ENCODE results near the gene ZCCHC14.
"Not testable (repeated sequence)": the region's sequence is repeated elsewhere in the genome, so short reads cannot be mapped to it uniquely, and the experiment has no call there.

ZCCHC14 gene

GRCh38 chr16:87486713-87487247 lies 6.0 kb downstream of the ZCCHC14 start:
- Histone ChIP-seq H3K18ac (ENCODE audit: low read length) (no peak overlapping the region), H3K27ac (ENCODE audit: low read depth, low read length) (no peak overlapping the region), H4K91ac (ENCODE audit: low read depth, low read length) (no peak overlapping the region), H3K79me2 (ENCODE audit: control insufficient read depth, insufficient read depth, low read length, poor library complexity) (peaks cover 1% of the 10 kb centered on the region), H3K4me3 (ENCODE audit: low read depth, low read length) (no peak overlapping the region), H4K12ac (ENCODE audit: low read depth, low read length) (no peak overlapping the region), H2AFZ (ENCODE audit: insufficient read depth, low read length, poor library complexity) (no peak overlapping the region), H3K36me3 (ENCODE audit: control insufficient read depth in 1 of 2, insufficient read depth in 2 of 2, low read length in 2 of 2) (peaks cover 3 to 6% of the 10 kb centered on the region in 2 experiments), H3K9me3 (ENCODE audit: insufficient read depth, low read depth, low read length) (peaks cover 2% of the 10 kb centered on the region), H3K4me1 (ENCODE audit: control insufficient read depth in 1 of 2, insufficient read depth in 2 of 2, low read length in 2 of 2) (peaks cover 8 to 17% of the 10 kb centered on the region in 2 experiments), H2AK5ac (ENCODE audit: low read length) (no peak overlapping the region), H4K8ac (ENCODE audit: low read depth, low read length) (no peak overlapping the region), H3K9ac (ENCODE audit: low read length) (no peak overlapping the region), H2BK12ac (ENCODE audit: low read length) (no peak overlapping the region), H3K4ac (ENCODE audit: low read depth, low read length) (peak overlapping the region; percentile 6), H3K4me2 (ENCODE audit: low read length) (no peak overlapping the region), H3K23ac (ENCODE audit: low read length) (no peak overlapping the region), H3K79me1 (ENCODE audit: low read length) (no peaks in the 10 kb centered on the region), H3K14ac (ENCODE audit: low read length) (no peak overlapping the region), H3K27me3 (ENCODE audit: insufficient read depth, low read length) (no peaks in the 10 kb centered on the region), H2BK120ac (ENCODE audit: insufficient read depth, low read length, poor library complexity) (no peak overlapping the region), H2BK5ac (ENCODE audit: low read depth, low read length, poor library complexity) (no peak overlapping the region)
- no peak for DNase-seq
- WGBS (ENCODE audit: extremely low coverage, insufficient coverage, insufficient read length), result no CpG with 5 or more reads among the region's 5 CpGs

GRCh38 chr16:87486282-87486681 lies 6.5 kb downstream of the ZCCHC14 start:
- Histone ChIP-seq H2BK5ac (ENCODE audit: low read depth, low read length, poor library complexity) (no peak overlapping the region), H3K18ac (ENCODE audit: low read length) (no peak overlapping the region), H2AFZ (ENCODE audit: insufficient read depth, low read length, poor library complexity) (no peak overlapping the region), H4K91ac (ENCODE audit: low read depth, low read length) (no peak overlapping the region), H3K9me3 (ENCODE audit: insufficient read depth, low read depth, low read length) (peaks cover under 1% of the 10 kb centered on the region), H3K14ac (ENCODE audit: low read length) (no peak overlapping the region), H2AK5ac (ENCODE audit: low read length) (no peak overlapping the region), H3K4me3 (ENCODE audit: low read depth, low read length) (no peak overlapping the region), H3K79me2 (ENCODE audit: control insufficient read depth, insufficient read depth, low read length, poor library complexity) (no peaks in the 10 kb centered on the region), H3K4me2 (ENCODE audit: low read length) (no peak overlapping the region), H3K23ac (ENCODE audit: low read length) (no peak overlapping the region), H3K36me3 (ENCODE audit: control insufficient read depth in 1 of 2, insufficient read depth in 2 of 2, low read length in 2 of 2) (peaks cover 3 to 6% of the 10 kb centered on the region in 2 experiments), H3K4ac (ENCODE audit: low read depth, low read length) (no peak overlapping the region), H3K4me1 (ENCODE audit: control insufficient read depth in 1 of 2, insufficient read depth in 2 of 2, low read length in 2 of 2) (peaks cover 3 to 12% of the 10 kb centered on the region in 2 experiments), H3K27me3 (ENCODE audit: insufficient read depth, low read length) (no peaks in the 10 kb centered on the region), H3K27ac (ENCODE audit: low read depth, low read length) (no peak overlapping the region), H2BK120ac (ENCODE audit: insufficient read depth, low read length, poor library complexity) (no peak overlapping the region), H4K8ac (ENCODE audit: low read depth, low read length) (no peak overlapping the region), H2BK12ac (ENCODE audit: low read length) (no peak overlapping the region), H3K79me1 (ENCODE audit: low read length) (no peaks in the 10 kb centered on the region), H3K9ac (ENCODE audit: low read length) (no peak overlapping the region), H4K12ac (ENCODE audit: low read depth, low read length) (no peak overlapping the region)
- WGBS (ENCODE audit: extremely low coverage, insufficient coverage, insufficient read length), result no CpG with 5 or more reads among the region's 8 CpGs
- peak in 1 of 2 donors; percentile 30 for DNase-seq

GRCh38 chr16:87485792-87486191 lies 7.0 kb downstream of the ZCCHC14 start:
- peak in 1 of 2 donors; percentile 76 for DNase-seq

GRCh38 chr16:87484487-87485331 lies 8.1 kb downstream of the ZCCHC14 start:
- H2BK5ac ChIP-seq (ENCODE audit: low read depth, low read length, poor library complexity), result no peak overlapping the region
- H2BK120ac ChIP-seq (ENCODE audit: insufficient read depth, low read length, poor library complexity), result no peak overlapping the region

More at GRCh38 chr16:87485792-87486191, 7.0 kb downstream of the ZCCHC14 start:
- H2BK120ac ChIP-seq (ENCODE audit: insufficient read depth, low read length, poor library complexity); H4K8ac ChIP-seq (ENCODE audit: low read depth, low read length); H2AFZ ChIP-seq (ENCODE audit: insufficient read depth, low read length, poor library complexity); H3K23ac ChIP-seq (ENCODE audit: low read length); H3K9me3 ChIP-seq (ENCODE audit: insufficient read depth, low read depth, low read length); H3K79me1 ChIP-seq (ENCODE audit: low read length); H2AK5ac ChIP-seq (ENCODE audit: low read length); H3K14ac ChIP-seq (ENCODE audit: low read length); H3K4me1 ChIP-seq (ENCODE audit: control insufficient read depth in 1 of 2, insufficient read depth in 2 of 2, low read length in 2 of 2); H3K18ac ChIP-seq (ENCODE audit: low read length); H3K4me3 ChIP-seq (ENCODE audit: low read depth, low read length); H2BK12ac ChIP-seq (ENCODE audit: low read length); H3K79me2 ChIP-seq (ENCODE audit: control insufficient read depth, insufficient read depth, low read length, poor library complexity); H3K9ac ChIP-seq (ENCODE audit: low read length); H3K27me3 ChIP-seq (ENCODE audit: insufficient read depth, low read length); H3K4ac ChIP-seq (ENCODE audit: low read depth, low read length); H4K12ac ChIP-seq (ENCODE audit: low read depth, low read length); H4K91ac ChIP-seq (ENCODE audit: low read depth, low read length); H3K4me2 ChIP-seq (ENCODE audit: low read length); H2BK5ac ChIP-seq (ENCODE audit: low read depth, low read length, poor library complexity); H3K27ac ChIP-seq (ENCODE audit: low read depth, low read length); H3K36me3 ChIP-seq (ENCODE audit: control insufficient read depth in 1 of 2, insufficient read depth in 2 of 2, low read length in 2 of 2): not testable (repeated sequence)
- WGBS (ENCODE audit: extremely low coverage, insufficient coverage, insufficient read length), result no CpG with 5 or more reads among the region's 4 CpGs

More at GRCh38 chr16:87484487-87485331, 8.1 kb downstream of the ZCCHC14 start:
- no peak overlapping the region for H4K91ac ChIP-seq (ENCODE audit: low read depth, low read length)
- H4K12ac ChIP-seq (ENCODE audit: low read depth, low read length), result no peak overlapping the region
- no peaks in the 10 kb centered on the region for H3K79me1 ChIP-seq (ENCODE audit: low read length)
- peaks cover 0 to 6% of the 10 kb centered on the region in 2 experiments for H3K36me3 ChIP-seq (ENCODE audit: control insufficient read depth in 1 of 2, insufficient read depth in 2 of 2, low read length in 2 of 2)
- H2AFZ ChIP-seq (ENCODE audit: insufficient read depth, low read length, poor library complexity), result no peak overlapping the region
- H3K4me3 ChIP-seq (ENCODE audit: low read depth, low read length), result no peak overlapping the region
- WGBS (ENCODE audit: extremely low coverage, insufficient coverage, insufficient read length), result no CpG with 5 or more reads among the region's 22 CpGs
- H3K18ac ChIP-seq (ENCODE audit: low read length), result no peak overlapping the region
- H3K27ac ChIP-seq (ENCODE audit: low read depth, low read length), result no peak overlapping the region
- no peaks in the 10 kb centered on the region for H3K79me2 ChIP-seq (ENCODE audit: control insufficient read depth, insufficient read depth, low read length, poor library complexity)
- no peak overlapping the region for H3K4me2 ChIP-seq (ENCODE audit: low read length)
- no peak overlapping the region for H2BK12ac ChIP-seq (ENCODE audit: low read length)
- no peak for DNase-seq
- H3K4me1 ChIP-seq (ENCODE audit: control insufficient read depth in 1 of 2, insufficient read depth in 2 of 2, low read length in 2 of 2), result peaks cover 0 to 6% of the 10 kb centered on the region in 2 experiments
- H3K27me3 ChIP-seq (ENCODE audit: insufficient read depth, low read length), result no peaks in the 10 kb centered on the region
- no peaks in the 10 kb centered on the region for H3K9me3 ChIP-seq (ENCODE audit: insufficient read depth, low read depth, low read length)
- H3K14ac ChIP-seq (ENCODE audit: low read length), result no peak overlapping the region
- H2AK5ac ChIP-seq (ENCODE audit: low read length), result no peak overlapping the region
- no peak overlapping the region for H4K8ac ChIP-seq (ENCODE audit: low read depth, low read length)
- H3K23ac ChIP-seq (ENCODE audit: low read length), result no peak overlapping the region
- no peak overlapping the region for H3K9ac ChIP-seq (ENCODE audit: low read length)
- H3K4ac ChIP-seq (ENCODE audit: low read depth, low read length), result no peak overlapping the region
